ENCODE results near the gene PTRHD1. TPM values are rescaled to one million over a fixed set of nuclear protein-coding genes. Genes with fewer than 3 reads are reported as not detected.

The PTRHD1 gene
- total and polyA plus RNA-seq, 11 donors: 12.6 to 37.1 (median 27.5) TPM

DNA sequence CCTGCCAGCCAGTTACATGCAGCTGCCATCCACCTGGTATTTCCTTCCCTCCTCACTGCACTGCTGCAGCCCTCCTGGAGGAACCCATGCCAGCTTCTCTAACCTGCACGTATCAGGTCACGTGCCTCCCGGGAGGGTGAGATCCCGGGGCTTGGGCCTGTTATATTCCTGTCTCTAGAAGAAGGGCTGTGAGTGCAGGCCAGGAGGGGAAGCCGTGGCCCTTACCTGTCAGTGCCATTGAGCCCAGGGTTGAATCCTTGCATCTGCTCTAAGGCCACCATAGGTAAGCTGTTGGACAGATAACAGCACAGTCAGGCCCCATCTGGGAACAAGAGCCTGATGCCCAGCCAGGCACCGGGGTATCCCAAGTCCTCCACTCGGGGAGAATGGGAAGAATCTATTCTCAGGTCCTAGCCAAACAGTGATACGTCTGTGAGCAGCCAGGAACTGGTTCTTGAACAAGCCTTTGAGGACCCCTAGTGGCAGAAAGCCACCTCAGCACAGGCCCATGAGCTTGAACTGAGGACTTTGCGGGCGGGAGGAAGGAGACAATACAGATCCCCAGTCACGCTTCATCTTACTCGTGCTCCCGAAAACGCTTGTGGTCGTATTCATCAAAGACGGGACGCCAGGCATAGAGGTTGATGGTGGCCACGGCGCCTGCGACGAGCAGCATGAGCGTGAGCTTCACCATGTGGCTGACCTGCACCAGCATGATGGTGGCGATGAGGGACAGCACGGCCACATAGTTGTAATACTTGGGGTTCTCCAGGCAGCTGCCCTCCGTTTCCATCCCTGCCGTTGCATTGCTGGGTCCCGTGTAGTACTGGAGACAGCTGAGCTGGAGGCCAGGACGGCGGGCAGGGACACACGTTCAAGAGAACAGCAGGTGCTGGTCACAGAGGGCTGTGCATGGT, 34.4 kb upstream of the PTRHD1 start:
- no peaks in the 10 kb centered on the region for H3K27me3 ChIP-seq
- intact Hi-C loops (cut with DNase I): loop anchor here (1.0 to 10.0 kb wide), 7 partner anchors 35 to 603 kb away; partner anchors contain the start of genes CENPO (in 1 of the 10) and PTRHD1 (in 1 of the 10)
- no peaks in the 10 kb centered on the region for H3K9me3 ChIP-seq
- no peak overlapping the region for H3K4me3 ChIP-seq
- 25 to 40% (median 28%) methylated on average over 9 to 30 of the region's 30 CpGs for WGBS, 4 donors
- DNase-seq (peak in 4 of 5 donors; percentile 72 to 82 (median 79)), ATAC-seq (peak; percentile 89 to 95 (median 92))
- TF ChIP-seq, protein P1, sequence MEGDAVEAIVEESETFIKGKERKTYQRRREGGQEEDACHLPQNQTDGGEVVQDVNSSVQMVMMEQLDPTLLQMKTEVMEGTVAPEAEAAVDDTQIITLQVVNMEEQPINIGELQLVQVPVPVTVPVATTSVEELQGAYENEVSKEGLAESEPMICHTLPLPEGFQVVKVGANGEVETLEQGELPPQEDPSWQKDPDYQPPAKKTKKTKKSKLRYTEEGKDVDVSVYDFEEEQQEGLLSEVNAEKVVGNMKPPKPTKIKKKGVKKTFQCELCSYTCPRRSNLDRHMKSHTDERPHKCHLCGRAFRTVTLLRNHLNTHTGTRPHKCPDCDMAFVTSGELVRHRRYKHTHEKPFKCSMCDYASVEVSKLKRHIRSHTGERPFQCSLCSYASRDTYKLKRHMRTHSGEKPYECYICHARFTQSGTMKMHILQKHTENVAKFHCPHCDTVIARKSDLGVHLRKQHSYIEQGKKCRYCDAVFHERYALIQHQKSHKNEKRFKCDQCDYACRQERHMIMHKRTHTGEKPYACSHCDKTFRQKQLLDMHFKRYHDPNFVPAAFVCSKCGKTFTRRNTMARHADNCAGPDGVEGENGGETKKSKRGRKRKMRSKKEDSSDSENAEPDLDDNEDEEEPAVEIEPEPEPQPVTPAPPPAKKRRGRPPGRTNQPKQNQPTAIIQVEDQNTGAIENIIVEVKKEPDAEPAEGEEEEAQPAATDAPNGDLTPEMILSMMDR (IDR thresholded peaks at IDR 0.05): peak; percentile 80 to 95 (median 90)
- TF ChIP-seq POLR2A (IDR thresholded peaks at IDR 0.05): no peak
- H3K36me3 ChIP-seq: peaks cover 0 to 23% (median 5%) of the 10 kb centered on the region in 9 donors
- no peak overlapping the region for H3K27ac ChIP-seq
- H3K4me1 ChIP-seq: peaks cover 0 to 16% (median 11%) of the 10 kb centered on the region in 12 donors

DNA sequence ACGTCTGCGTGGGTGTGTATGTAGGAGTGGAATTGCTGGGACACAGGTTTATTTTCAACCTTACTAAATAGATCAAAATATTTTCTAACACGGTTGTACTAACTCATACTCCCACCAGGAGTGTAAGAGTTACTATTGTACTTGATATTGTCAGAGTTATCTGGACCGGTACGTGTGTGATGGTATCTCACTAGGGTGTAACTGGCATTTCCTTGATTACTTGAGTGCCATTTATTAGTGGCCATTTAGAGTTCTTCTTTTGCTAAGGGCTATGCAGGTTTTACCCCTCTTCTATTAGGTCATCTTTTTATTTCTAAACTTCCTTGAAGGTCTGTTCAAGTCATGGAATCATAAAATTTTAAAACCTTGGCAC, 33.6 kb upstream of the PTRHD1 start:
- H3K9me3 ChIP-seq: no peaks in the 10 kb centered on the region
- H3K27me3 ChIP-seq: no peaks in the 10 kb centered on the region
- intact Hi-C loops (cut with DNase I): loop anchor here (1.0 to 10.0 kb wide), 7 partner anchors 34 to 602 kb away; partner anchors contain the start of genes CENPO (in 1 of the 10) and PTRHD1 (in 1 of the 10)
- H3K4me3 ChIP-seq: no peak overlapping the region
- no peak overlapping the region for H3K27ac ChIP-seq
- H3K4me1 ChIP-seq: peaks cover 0 to 16% (median 11%) of the 10 kb centered on the region in 12 donors
- no peak for ATAC-seq
- H3K36me3 ChIP-seq: peaks cover 0 to 31% (median 11%) of the 10 kb centered on the region in 9 donors
- DNase-seq: no peak
- 50 to 68% (median 56%) methylated on average over 5 of the region's 5 CpGs for WGBS, 4 donors
- TF ChIP-seq, protein P1 (IDR thresholded peaks at IDR 0.05): no peak
- no peak for TF ChIP-seq POLR2A (IDR thresholded peaks at IDR 0.05)

DNA sequence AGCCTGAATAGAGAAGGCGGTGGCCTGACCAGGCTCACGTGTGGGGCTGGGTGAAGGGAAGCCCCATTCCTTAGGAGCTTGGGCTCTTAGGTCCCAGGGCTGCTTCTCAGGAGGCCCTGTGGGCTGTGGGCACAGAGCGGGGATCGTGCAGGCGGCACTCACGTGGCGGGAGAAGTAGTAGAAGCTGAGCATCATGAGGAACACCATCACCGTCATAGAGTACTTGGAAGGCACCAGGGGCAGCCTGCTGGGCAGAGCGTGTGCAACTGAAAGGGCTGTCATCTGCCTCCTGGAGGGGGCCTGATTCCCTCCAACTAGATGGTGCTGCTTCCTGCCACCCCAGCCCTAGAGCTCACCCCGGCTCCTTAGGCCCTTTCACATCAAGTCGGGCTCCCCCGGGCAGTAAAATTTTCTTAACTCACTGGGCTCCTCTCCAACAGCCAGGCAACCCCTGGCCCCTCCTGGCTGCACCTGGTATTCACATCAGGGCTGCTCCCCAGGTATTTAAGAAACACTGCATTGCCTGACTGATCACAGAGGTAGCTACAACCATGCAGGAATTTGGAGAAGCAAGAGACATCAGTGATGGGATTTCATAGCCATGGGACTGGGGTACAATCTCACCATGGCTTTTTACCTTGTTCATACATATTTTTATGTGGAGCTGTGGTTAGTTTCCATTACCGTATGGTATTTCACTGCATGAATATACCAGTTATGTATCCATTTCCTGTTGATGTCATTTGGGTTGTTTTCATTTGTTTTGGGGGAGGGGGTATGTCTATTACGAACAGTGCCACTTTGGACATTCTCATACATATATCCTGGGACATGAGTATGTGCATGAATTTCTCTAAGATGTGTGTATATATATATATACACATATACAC, 32.9 kb upstream of the PTRHD1 start:
- no peak for ATAC-seq
- TF ChIP-seq, protein P1 (IDR thresholded peaks at IDR 0.05): no peak
- TF ChIP-seq POLR2A (IDR thresholded peaks at IDR 0.05): no peak
- DNase-seq: no peak
- Histone ChIP-seq H3K27ac (no peak overlapping the region), H3K27me3 (no peaks in the 10 kb centered on the region), H3K36me3 (peaks cover 0 to 34% (median 16%) of the 10 kb centered on the region in 9 donors), H3K4me1 (peaks cover 0 to 16% (median 11%) of the 10 kb centered on the region in 12 donors), H3K9me3 (no peaks in the 10 kb centered on the region), H3K4me3 (no peak overlapping the region)
- 87 to 92% (median 88%) methylated on average over 13 to 14 of the region's 14 CpGs for WGBS, 4 donors
- intact Hi-C loops (cut with DNase I): loop anchor here in 5 of 10 donors (2.0 to 10.0 kb wide), 6 partner anchors 34 to 601 kb away; partner anchors contain the start of genes CENPO (in 1 of the 5) and PTRHD1 (in 1 of the 5)
